Activated B cell treated with CpG ODN at 0.5 μM for 24 hours (primary cell): ENCODE measurements around the gene INSIG1. TPM values are rescaled to one million over a fixed set of nuclear protein-coding genes. Genes with fewer than 3 reads are reported as not detected.

Experiments used
- ATAC-seq: fragments of 200-7000 bp; cut with Tn5 transposase; one replicate; pipeline ENCODE4 v1.10.0; 2021; ENCODE audit warnings: low read depth, mild to moderate bottlenecking, moderate library complexity
- CTCF ChIA-PET: fragments of 350-600 bp; sonication (Branson Sonifier 250); formaldehyde crosslinking; loops from one replicate; lab custom pipeline; 2021; ENCODE audit warnings: antibody characterized with exemption; lab: Charles Lee
- POLR2A ChIA-PET: fragments of 350-600 bp; sonication (Branson Sonifier 250); formaldehyde crosslinking; loops from one replicate; lab custom pipeline; 2021; ENCODE audit warnings: antibody characterized with exemption; lab: Charles Lee
- DNase-seq: peaks from one replicate; pipeline ENCODE4 v3.0.0; 2022
- H3K27ac Mint-ChIP-seq: one replicate; pipeline ENCODE4 v1.8.0; 2020; ENCODE audit warnings: mixed read lengths
- H3K27me3 Mint-ChIP-seq: one replicate; pipeline ENCODE4 v1.8.0; 2021; ENCODE audit warnings: mixed read lengths
- H3K36me3 Mint-ChIP-seq: one replicate; pipeline ENCODE4 v1.8.0; 2021; ENCODE audit warnings: low read depth, mixed read lengths
- H3K4me1 Mint-ChIP-seq: one replicate; pipeline ENCODE4 v1.8.0; 2021; ENCODE audit warnings: mixed read lengths
- H3K4me3 Mint-ChIP-seq: one replicate; pipeline ENCODE4 v1.8.0; 2020; ENCODE audit warnings: mild to moderate bottlenecking, mixed read lengths
- H3K9me3 Mint-ChIP-seq: one replicate; pipeline ENCODE4 v1.8.0; 2020; ENCODE audit warnings: mixed read lengths
- CTCF ChIP-seq: fragments of 200-600 bp; IDR thresholded peaks from one replicate; pipeline ENCODE4 v1.8.0; 2022; ENCODE audit warnings: antibody characterized with exemption, mild to moderate bottlenecking
- intact Hi-C: fragments of 100-400 bp; cut with micrococcal nuclease; formaldehyde crosslinking; loops from one replicate; pipeline ENCODE4 v1.15.1; 2024
- total RNA-seq: library from RNA; stranded (reverse); gene quantifications from 2 replicates; pipeline ENCODE4 v1.2.3, GENCODE V29; 2022

INSIG1 gene
- total RNA-seq, 1 donor from 2014 or later: 79.6 TPM

GRCh38 chr7:155344270-155344617 lies 46.6 kb downstream of the INSIG1 start:
- ATAC-seq (peak; percentile 49), DNase-seq (no peak)
- intact Hi-C loops: loop anchor here (1.0 kb wide), 2 partner anchors 47 to 139 kb away; partner anchors contain the start of gene INSIG1
- H3K4me3 Mint-ChIP-seq: no peak overlapping the region
- CTCF ChIA-PET: interaction anchor here (0.9 to 2.5 kb wide), 16 partner anchors 18 to 430 kb away, joined by 3 to 34 read pairs (median 5); no protein-coding TSS in a partner anchor
- no peak overlapping the region for H3K27ac Mint-ChIP-seq
- H3K9me3 Mint-ChIP-seq: no peaks in the 10 kb centered on the region
- POLR2A ChIA-PET: interaction anchor here (2.0 to 2.3 kb wide), 4 partner anchors 46 to 416 kb away, joined by 8 to 31 read pairs (median 21); partner anchors contain the start of genes INSIG1 and PAXIP1
- H3K27me3 Mint-ChIP-seq: no peaks in the 10 kb centered on the region
- no peaks in the 10 kb centered on the region for H3K36me3 Mint-ChIP-seq
- no peak for TF ChIP-seq CTCF
- peaks cover 13% of the 10 kb centered on the region for H3K4me1 Mint-ChIP-seq

- peak; percentile 77 for TF ChIP-seq CTCF
- CTCF ChIA-PET: interaction anchor here (0.8 to 2.5 kb wide), 18 partner anchors 12 to 431 kb away, joined by 3 to 34 read pairs (median 5); partner anchors contain the start of gene INSIG1
- no peak overlapping the region for H3K27ac Mint-ChIP-seq
These were observed 47.1 kb downstream of the INSIG1 start for GRCh38 chr7:155344618-155345433.

GRCh38 chr7:155345490-155345889 lies 47.8 kb downstream of the INSIG1 start:
- DNase-seq (no peak), ATAC-seq (no peak)
- ChIA-PET POLR2A (interaction anchor here (1.1 to 2.3 kb wide), 5 partner anchors 48 to 417 kb away, joined by 3 to 31 read pairs (median 15); partner anchors contain the start of genes INSIG1 and PAXIP1), CTCF (interaction anchor here (0.8 to 2.5 kb wide), 13 partner anchors 11 to 432 kb away, joined by 3 to 34 read pairs (median 5); partner anchors contain the start of gene INSIG1)
- Mint-ChIP-seq H3K9me3 (no peaks in the 10 kb centered on the region), H3K4me1 (peaks cover 13% of the 10 kb centered on the region), H3K4me3 (peak overlapping the region; percentile 79), H3K36me3 (no peaks in the 10 kb centered on the region), H3K27ac (no peak overlapping the region), H3K27me3 (no peaks in the 10 kb centered on the region)
- intact Hi-C loops: loop anchor here (1.0 kb wide), 4 partner anchors 155 to 432 kb away; no protein-coding TSS in a partner anchor
- no peak for TF ChIP-seq CTCF

More at GRCh38 chr7:155344618-155345433, 47.1 kb downstream of the INSIG1 start:
- DNase-seq: peak; percentile 87
- H3K4me1 Mint-ChIP-seq: peaks cover 13% of the 10 kb centered on the region
- ATAC-seq: peak; percentile 77
- intact Hi-C loops: loop anchor here (1.0 kb wide), 6 partner anchors 48 to 432 kb away; partner anchors contain the start of gene INSIG1
- H3K36me3 Mint-ChIP-seq: no peaks in the 10 kb centered on the region
- no peaks in the 10 kb centered on the region for H3K9me3 Mint-ChIP-seq
- peak overlapping the region; percentile 79 for H3K4me3 Mint-ChIP-seq
- H3K27me3 Mint-ChIP-seq: no peaks in the 10 kb centered on the region
- POLR2A ChIA-PET: interaction anchor here (1.1 to 2.3 kb wide), 5 partner anchors 47 to 417 kb away, joined by 3 to 31 read pairs (median 15); partner anchors contain the start of genes INSIG1 and PAXIP1

- no peak for ATAC-seq
- CTCF ChIA-PET: no interaction called here
- no peak overlapping the region for H3K27ac Mint-ChIP-seq
- no peaks in the 10 kb centered on the region for H3K36me3 Mint-ChIP-seq
- no peaks in the 10 kb centered on the region for H3K9me3 Mint-ChIP-seq
- peaks cover 5% of the 10 kb centered on the region for H3K27me3 Mint-ChIP-seq
- intact Hi-C loops: no loop called here
- no peak for TF ChIP-seq CTCF
- DNase-seq: no peak
- no peak overlapping the region for H3K4me3 Mint-ChIP-seq
- peaks cover 13% of the 10 kb centered on the region for H3K4me1 Mint-ChIP-seq
- POLR2A ChIA-PET: no interaction called here
These were observed 48.6 kb downstream of the INSIG1 start for GRCh38 chr7:155346285-155346684.

- TF ChIP-seq CTCF: no peak
- Mint-ChIP-seq H3K9me3 (no peaks in the 10 kb centered on the region), H3K4me3 (no peak overlapping the region), H3K27me3 (peaks cover 6% of the 10 kb centered on the region), H3K36me3 (no peaks in the 10 kb centered on the region), H3K27ac (no peak overlapping the region), H3K4me1 (peaks cover 8% of the 10 kb centered on the region)
- intact Hi-C loops: no loop called here
- DNase-seq (no peak), ATAC-seq (no peak)
- ChIA-PET CTCF (no interaction called here), POLR2A (no interaction called here)
These were observed 51.1 kb downstream of the INSIG1 start for GRCh38 chr7:155348806-155349205.
